Skeletal muscle satellite cell (primary cell): ENCODE results near the gene SERPING1.
A peak's percentile ranks its signal among the peaks of the same experiment; 100 is the strongest.

Experiments used
- H3K27me3 ChIP-seq: 2 replicates; pipeline ENCODE4 v1.7.0; 2013; ENCODE audit warnings: low read length; ENCODE audit not compliant: control insufficient read depth, insufficient read depth
- H3K36me3 ChIP-seq: 2 replicates; pipeline ENCODE4 v1.7.0; 2013; ENCODE audit warnings: mild to moderate bottlenecking, control low read depth, low read length; ENCODE audit not compliant: insufficient read depth
- H3K4me1 ChIP-seq: 2 replicates; pipeline ENCODE4 v1.7.0; 2013; ENCODE audit warnings: low read length; ENCODE audit not compliant: control insufficient read depth, insufficient read depth
- H3K4me2 ChIP-seq: 2 replicates; pipeline ENCODE4 v1.7.0; 2013; ENCODE audit warnings: mild to moderate bottlenecking, low read length
- H3K4me3 ChIP-seq: 2 replicates; pipeline ENCODE4 v1.7.0; 2013; ENCODE audit warnings: low read length
- H3K9ac ChIP-seq: 2 replicates; pipeline ENCODE4 v1.7.0; 2013; ENCODE audit warnings: mild to moderate bottlenecking, low read depth, low read length, moderate library complexity
- H3K9me3 ChIP-seq: replicated peaks from 2 replicates; pipeline ENCODE4 v1.7.0; 2013; ENCODE audit warnings: mild to moderate bottlenecking, control low read depth, low read length
- small RNA-seq: library from RNA; depleted of rRNA; stranded (forward); fragments of <200 nt; gene quantifications from one replicate; pipeline ENCODE3, GENCODE V24; 2012

Gene SERPING1

GRCh38 chr11:57658023-57658361 lies 60.5 kb downstream of the SERPING1 start:
- H3K4me3 ChIP-seq, result peak overlapping the region; percentile 87
- peak overlapping the region; percentile 90 for H3K9ac ChIP-seq
- peaks cover 10% of the 10 kb centered on the region for H3K4me1 ChIP-seq
- H3K4me2 ChIP-seq, result peak overlapping the region; percentile 80
- no peaks in the 10 kb centered on the region for H3K27me3 ChIP-seq
- H3K9me3 ChIP-seq, result no peaks in the 10 kb centered on the region
- peaks cover 26% of the 10 kb centered on the region for H3K36me3 ChIP-seq

GRCh38 chr11:57659669-57660068 lies 62.2 kb downstream of the SERPING1 start:
- peaks cover 10% of the 10 kb centered on the region for H3K4me1 ChIP-seq
- H3K9me3 ChIP-seq, result no peaks in the 10 kb centered on the region
- no peak overlapping the region for H3K9ac ChIP-seq
- H3K27me3 ChIP-seq, result no peaks in the 10 kb centered on the region
- H3K4me3 ChIP-seq, result no peak overlapping the region
- no peak overlapping the region for H3K4me2 ChIP-seq
- peaks cover 26% of the 10 kb centered on the region for H3K36me3 ChIP-seq

GRCh38 chr11:57662893-57663292 lies 65.4 kb downstream of the SERPING1 start:
- Histone ChIP-seq H3K4me3 (no peak overlapping the region), H3K9me3 (no peaks in the 10 kb centered on the region), H3K4me2 (no peak overlapping the region), H3K36me3 (peaks cover 26% of the 10 kb centered on the region), H3K27me3 (no peaks in the 10 kb centered on the region), H3K4me1 (peaks cover 9% of the 10 kb centered on the region), H3K9ac (no peak overlapping the region)

GRCh38 chr11:57663975-57664374 lies 66.5 kb downstream of the SERPING1 start:
- Histone ChIP-seq H3K27me3 (no peaks in the 10 kb centered on the region), H3K9me3 (no peaks in the 10 kb centered on the region), H3K4me2 (no peak overlapping the region), H3K36me3 (peaks cover 26% of the 10 kb centered on the region), H3K4me3 (no peak overlapping the region), H3K4me1 (peaks cover 7% of the 10 kb centered on the region), H3K9ac (no peak overlapping the region)

Small RNA genes lying within 50 kb of the gene (small RNA-seq; reads per million reads assigned to genes)
- gene MIR130A, result 1,110 reads per million, percentile 99 among the genes with 10 or more reads in this experiment
